ENCODE measurements around the gene TOMM70. TPM values are rescaled to one million over a fixed set of nuclear protein-coding genes. Genes with fewer than 3 reads are reported as not detected.

Gene TOMM70
- total and polyA plus RNA-seq, 12 donors = 11.4 to 95.2 (median 39.8) TPM

DNA sequence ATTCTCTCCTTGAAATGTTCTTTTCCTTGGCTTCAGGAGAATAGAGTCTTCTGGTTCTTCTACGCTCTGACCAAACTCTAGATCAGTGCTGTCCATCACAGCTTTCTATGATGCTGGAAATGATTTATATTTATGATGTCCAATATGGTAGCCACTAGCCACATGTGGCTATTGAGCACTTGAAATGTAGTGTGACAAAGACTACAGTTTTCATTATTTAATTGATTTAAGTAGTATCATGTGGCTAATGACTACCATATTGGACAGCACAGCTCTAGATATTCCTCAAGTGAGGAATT is 3.3 kb upstream of the TOMM70 start:
- Histone ChIP-seq H3K27me3 (no peaks in the 10 kb centered on the region), H3K4me1 (replicated peaks in 1 of 2) (peaks cover 18 to 29% of the 10 kb centered on the region in 2 donors), H3K4me3 (peak overlapping the region in 1 of 4 donors; percentile 94), H3K27ac (no peak overlapping the region), H3K9me3 (replicated peaks in 1 of 3) (peaks cover 0 to 5% (median 0%) of the 10 kb centered on the region in 3 donors), H3K36me3 (replicated peaks in 1 of 2) (no peaks in the 10 kb centered on the region)
- TF ChIP-seq CTCF (IDR thresholded peaks at IDR 0.05) = no peak
- no peak for TF ChIP-seq POLR2A (IDR thresholded peaks at IDR 0.05)
- 91 to 100% (median 98%) methylated on average over 1 of the region's 1 CpG for WGBS, 4 donors
- intact Hi-C loops (cut with DNase I) = no loop called here
- no peak for DNase-seq

DNA sequence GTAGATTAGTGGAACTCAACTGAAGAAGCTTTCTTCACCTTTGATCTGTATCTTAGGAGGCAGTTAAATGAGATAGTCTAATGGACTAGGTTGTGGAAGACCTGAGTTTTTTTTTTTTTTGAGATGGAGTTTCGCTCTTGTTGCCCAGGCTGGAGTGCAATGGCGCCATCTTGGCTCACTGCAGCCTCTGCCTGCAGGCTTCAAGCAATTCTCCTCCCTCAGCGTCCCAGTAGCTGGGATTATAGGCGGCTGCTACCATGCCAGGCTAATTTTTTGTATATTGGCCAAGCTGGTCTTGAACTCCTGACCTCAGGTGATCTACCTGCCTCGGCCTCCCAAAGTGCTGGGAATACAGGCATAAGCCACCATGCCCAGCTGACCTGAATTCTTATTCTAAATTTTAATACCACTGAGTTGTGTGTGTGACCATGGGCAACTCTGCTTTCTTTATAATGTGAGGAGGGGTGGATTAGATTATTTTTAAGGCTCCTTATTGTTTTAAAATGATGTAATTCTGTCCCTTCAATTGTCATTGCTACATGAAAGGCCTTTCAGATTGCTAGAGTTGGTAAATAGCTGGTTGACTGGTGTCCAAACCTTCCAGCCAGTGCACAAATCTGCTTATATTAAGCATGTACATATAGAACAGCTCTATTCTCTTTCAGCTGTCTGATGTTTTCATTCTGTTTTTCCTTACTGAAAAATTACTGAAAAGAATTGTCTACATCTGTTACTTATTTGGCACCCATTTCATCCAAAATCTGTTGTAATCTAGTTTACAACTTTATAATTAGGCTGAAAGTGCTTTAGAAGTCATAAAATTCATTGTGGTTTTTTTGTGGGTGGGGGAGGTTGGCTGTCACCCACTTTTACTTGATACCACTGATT is 2.7 kb upstream of the TOMM70 start:
- no peak overlapping the region for H3K27ac ChIP-seq
- H3K9me3 ChIP-seq (replicated peaks in 1 of 3) = peaks cover 0 to 5% (median 0%) of the 10 kb centered on the region in 3 donors
- TF ChIP-seq CTCF (IDR thresholded peaks at IDR 0.05) (no peak), POLR2A (IDR thresholded peaks at IDR 0.05) (no peak)
- intact Hi-C loops (cut with DNase I) = no loop called here
- H3K4me1 ChIP-seq (replicated peaks in 1 of 2) = peaks cover 24 to 35% of the 10 kb centered on the region in 2 donors
- H3K27me3 ChIP-seq = no peaks in the 10 kb centered on the region
- peak overlapping the region in 1 of 4 donors; percentile 94 for H3K4me3 ChIP-seq
- H3K36me3 ChIP-seq (replicated peaks in 1 of 2) = no peaks in the 10 kb centered on the region
- 62 to 75% (median 66%) methylated on average over 5 of the region's 5 CpGs for WGBS, 4 donors
- DNase-seq = no peak

DNA sequence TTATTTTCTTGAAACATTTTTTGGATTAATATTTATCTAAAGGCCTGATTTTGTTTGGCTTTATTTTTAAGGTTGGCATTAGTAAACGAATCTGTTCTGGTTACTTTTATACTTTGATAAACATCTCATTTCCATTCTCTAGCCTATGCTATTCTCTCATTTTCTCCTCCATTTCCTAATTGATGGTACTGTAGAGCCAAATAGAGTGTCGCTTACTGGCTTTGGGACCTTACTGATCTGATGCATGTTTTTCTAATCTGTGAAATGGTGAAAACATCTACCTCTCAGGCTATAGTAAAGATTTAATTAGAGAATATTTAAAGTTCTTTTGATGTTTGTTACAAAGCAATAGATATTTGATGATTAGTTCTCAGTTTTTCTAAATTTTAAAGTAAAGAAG is 2.0 kb upstream of the TOMM70 start:
- intact Hi-C loops (cut with DNase I) = no loop called here
- H3K27me3 ChIP-seq = no peaks in the 10 kb centered on the region
- H3K9me3 ChIP-seq (replicated peaks in 1 of 3) = peaks cover 0 to 5% (median 0%) of the 10 kb centered on the region in 3 donors
- H3K4me3 ChIP-seq = peak overlapping the region in 1 of 4 donors; percentile 94
- TF ChIP-seq CTCF (IDR thresholded peaks at IDR 0.05) (no peak), POLR2A (IDR thresholded peaks at IDR 0.05) (no peak)
- DNase-seq = no peak
- WGBS, 4 donors = 44 to 61% (median 48%) methylated on average over 2 of the region's 2 CpGs
- H3K4me1 ChIP-seq (replicated peaks in 1 of 2) = peaks cover 28 to 41% of the 10 kb centered on the region in 2 donors
- H3K36me3 ChIP-seq (replicated peaks in 1 of 2) = no peaks in the 10 kb centered on the region
- no peak overlapping the region for H3K27ac ChIP-seq

DNA sequence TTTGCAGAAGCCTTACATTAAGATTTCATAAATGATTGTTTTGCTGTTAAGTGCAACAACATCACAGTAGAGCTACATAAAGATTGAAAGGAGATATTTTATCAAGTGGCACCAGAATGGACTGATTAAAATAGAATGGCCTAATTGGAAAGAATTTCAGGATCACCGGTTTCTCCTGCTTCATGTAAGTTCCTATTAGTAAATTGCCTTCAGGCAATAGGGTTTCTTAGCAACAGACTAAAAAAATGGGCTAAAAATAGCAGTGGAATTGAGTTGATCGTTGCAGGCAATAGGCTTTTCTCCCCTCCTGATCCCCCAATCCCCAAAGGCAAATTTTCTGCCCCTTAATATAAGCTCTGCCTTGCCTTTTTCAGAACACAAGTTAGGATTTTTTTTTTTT is 1.4 kb upstream of the TOMM70 start:
- Histone ChIP-seq H3K36me3 (replicated peaks in 1 of 2) (no peaks in the 10 kb centered on the region), H3K27me3 (no peaks in the 10 kb centered on the region), H3K4me1 (replicated peaks in 1 of 2) (peaks cover 28 to 45% of the 10 kb centered on the region in 2 donors), H3K27ac (peak overlapping the region in 1 of 5 donors; percentile 85), H3K4me3 (peak overlapping the region in 2 of 4 donors; percentile 94), H3K9me3 (replicated peaks in 1 of 3) (peaks cover 0 to 5% (median 0%) of the 10 kb centered on the region in 3 donors)
- TF ChIP-seq POLR2A (IDR thresholded peaks at IDR 0.05) (no peak), CTCF (IDR thresholded peaks at IDR 0.05) (no peak)
- WGBS, 4 donors = 0 to 4% (median 2%) methylated on average over 2 of the region's 2 CpGs
- no peak for DNase-seq
- intact Hi-C loops (cut with DNase I) = no loop called here

Measured in adrenal gland (tissue), 12 donors.